CD4-positive, alpha-beta T cell treated with Interleukin-17A for 4 hours (primary cell): Measurements from ENCODE around the gene KLK6.
"Not testable (repeated sequence)": the region's sequence is repeated elsewhere in the genome, so short reads cannot be mapped to it uniquely, and the experiment has no call there.

Experiments used
- DNase-seq: peaks from one replicate; pipeline ENCODE4 v3.0.0-alpha.2; 2020; ENCODE audit warnings: mixed read lengths

KLK6 gene

GRCh38 chr19:50984416-50984815, 15.0 kb upstream of the KLK6 start:
- DNase-seq, result not testable (repeated sequence)

- DNase-seq, result no peak
These were observed 14.4 kb upstream of the KLK6 start, which contains the start of gene KLK7 for GRCh38 chr19:50983625-50984292. Gene KLK7, minus strand, starts transcription at chr19:50983917. Its CDS starts 1,518 bp downstream, at chr19:50982399.

- DNase-seq, result no peak
These were observed 12.8 kb upstream of the KLK6 start for GRCh38 chr19:50982186-50982585.

- no peak for DNase-seq
These were observed 12.3 kb upstream of the KLK6 start for GRCh38 chr19:50981587-50982146.

GRCh38 chr19:50980208-50980607, 10.8 kb upstream of the KLK6 start:
- DNase-seq, result no peak

- DNase-seq, result no peak
These were observed 10.4 kb upstream of the KLK6 start for GRCh38 chr19:50979758-50980157.

GRCh38 chr19:50978772-50979390, 9.5 kb upstream of the KLK6 start:
- DNase-seq, result no peak

- DNase-seq, result no peak
These were observed 8.2 kb upstream of the KLK6 start for GRCh38 chr19:50977626-50978025.

GRCh38 chr19:50975766-50976165, 6.4 kb upstream of the KLK6 start:
- no peak for DNase-seq

- DNase-seq, result no peak
These were observed 5.5 kb upstream of the KLK6 start for GRCh38 chr19:50974702-50975556.

GRCh38 chr19:50972795-50973376, 3.5 kb upstream of the KLK6 start:
- no peak for DNase-seq

GRCh38 chr19:50969810-50970209, 419 bp upstream of the KLK6 start:
- not testable (repeated sequence) for DNase-seq

GRCh38 chr19:50968716-50969412, 527 bp downstream of the KLK6 start:
- no peak for DNase-seq

- no peak for DNase-seq
These were observed 1.3 kb downstream of the KLK6 start for GRCh38 chr19:50967929-50968715.

- DNase-seq, result no peak
These were observed 5.1 kb downstream of the KLK6 start for GRCh38 chr19:50964266-50964665.

GRCh38 chr19:50963381-50963780, 6.0 kb downstream of the KLK6 start:
- no peak for DNase-seq

- no peak for DNase-seq
These were observed 7.1 kb downstream of the KLK6 start for GRCh38 chr19:50962245-50962644.

GRCh38 chr19:50959731-50960500, 9.5 kb downstream of the KLK6 start:
- no peak for DNase-seq

GRCh38 chr19:50957587-50957986, 11.8 kb downstream of the KLK6 start:
- no peak for DNase-seq

- DNase-seq, result no peak
These were observed 16.5 kb downstream of the KLK6 start, which contains the start of gene KLK5 for GRCh38 chr19:50952910-50953309. Gene KLK5, minus strand, starts transcription at chr19:50953038. Its CDS starts 381 bp downstream, at chr19:50952657.

GRCh38 chr19:50949861-50950260, 19.5 kb downstream of the KLK6 start:
- DNase-seq, result no peak
